ENCODE data around the gene MAP3K13.

MAP3K13 gene

DNA sequence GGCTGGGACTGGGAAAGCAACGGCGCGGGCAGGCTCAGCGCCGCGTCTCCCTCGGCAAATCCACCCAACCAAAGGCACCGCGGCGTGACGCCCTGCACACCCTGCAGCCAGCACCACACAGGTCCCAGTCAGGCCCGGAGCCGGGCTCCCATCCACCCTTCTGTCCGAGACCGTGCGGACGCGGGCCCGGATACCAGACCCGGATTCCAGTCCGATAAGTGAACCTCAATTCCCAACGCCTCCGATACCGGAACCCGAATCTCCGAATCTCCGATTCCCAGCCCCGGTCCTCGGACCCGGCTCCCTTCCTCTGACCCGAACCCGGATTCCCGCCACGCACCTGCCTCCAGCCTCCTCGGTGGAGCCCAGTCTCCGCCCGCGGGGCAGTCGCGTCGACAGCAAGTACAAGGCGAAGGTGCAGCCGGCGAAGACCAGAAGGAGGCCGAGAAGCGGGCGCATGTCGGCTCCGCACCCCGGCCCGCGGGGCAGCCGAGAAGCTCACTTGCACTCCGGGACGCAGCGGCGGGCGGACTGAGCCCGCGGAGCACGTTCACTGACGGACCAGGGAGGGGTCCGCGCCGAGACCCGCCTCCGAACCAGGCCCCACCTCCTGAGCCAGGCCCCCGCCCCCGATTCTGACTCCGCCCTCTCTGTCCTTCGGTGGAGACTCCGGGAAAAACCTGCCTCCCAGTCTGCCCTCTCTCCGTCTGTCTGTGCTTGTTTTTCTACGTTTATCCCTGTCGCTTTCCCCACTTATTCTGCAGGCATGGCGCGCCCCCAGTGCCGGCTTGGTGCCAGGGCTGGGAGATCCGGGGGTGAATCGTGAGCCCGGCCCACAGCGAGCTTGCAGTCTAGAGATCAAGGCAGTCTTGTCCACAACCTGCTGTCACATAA is 135.8 kb downstream of the MAP3K13 start, which contains the start of gene TMEM41A:
Gene TMEM41A (minus strand): TSS at position 533 of the 894 bp plus-strand sequence. CDS start 74 bp downstream, at position 459.
- peak; percentile 89 for DNase-seq (ENCODE audit: low read depth, low spot score)
- in situ Hi-C loops (cut with HindIII; ENCODE audit: low sequenced_read_pairs) = no loop called here
- H3K4me3 ChIP-seq (ENCODE audit: low read depth, low read length) = peak within 1 kb of the TSS; percentile 95
- TF ChIP-seq, protein P1, sequence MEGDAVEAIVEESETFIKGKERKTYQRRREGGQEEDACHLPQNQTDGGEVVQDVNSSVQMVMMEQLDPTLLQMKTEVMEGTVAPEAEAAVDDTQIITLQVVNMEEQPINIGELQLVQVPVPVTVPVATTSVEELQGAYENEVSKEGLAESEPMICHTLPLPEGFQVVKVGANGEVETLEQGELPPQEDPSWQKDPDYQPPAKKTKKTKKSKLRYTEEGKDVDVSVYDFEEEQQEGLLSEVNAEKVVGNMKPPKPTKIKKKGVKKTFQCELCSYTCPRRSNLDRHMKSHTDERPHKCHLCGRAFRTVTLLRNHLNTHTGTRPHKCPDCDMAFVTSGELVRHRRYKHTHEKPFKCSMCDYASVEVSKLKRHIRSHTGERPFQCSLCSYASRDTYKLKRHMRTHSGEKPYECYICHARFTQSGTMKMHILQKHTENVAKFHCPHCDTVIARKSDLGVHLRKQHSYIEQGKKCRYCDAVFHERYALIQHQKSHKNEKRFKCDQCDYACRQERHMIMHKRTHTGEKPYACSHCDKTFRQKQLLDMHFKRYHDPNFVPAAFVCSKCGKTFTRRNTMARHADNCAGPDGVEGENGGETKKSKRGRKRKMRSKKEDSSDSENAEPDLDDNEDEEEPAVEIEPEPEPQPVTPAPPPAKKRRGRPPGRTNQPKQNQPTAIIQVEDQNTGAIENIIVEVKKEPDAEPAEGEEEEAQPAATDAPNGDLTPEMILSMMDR (IDR thresholded peaks at IDR 0.05; ENCODE audit: low read depth, low read length) = no peak

DNA sequence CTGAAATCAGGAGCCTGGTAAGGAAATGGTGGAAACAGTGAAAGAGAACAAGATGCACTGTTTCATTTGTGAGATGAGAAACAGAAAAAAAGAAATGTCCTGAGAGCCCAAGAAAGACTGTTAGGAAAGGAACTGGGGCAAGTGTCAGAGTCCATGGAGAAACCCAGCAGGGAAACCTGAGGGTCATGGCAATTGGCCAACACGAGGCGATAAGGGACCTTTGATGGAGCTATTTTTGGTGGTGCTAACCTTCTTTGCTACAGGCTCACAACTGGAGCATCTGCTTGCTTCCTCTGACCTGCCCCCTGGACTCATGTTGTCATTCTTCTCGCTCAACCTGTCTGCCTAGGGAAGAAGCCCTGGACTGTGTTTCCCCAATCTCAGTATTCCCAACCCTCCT is 140.1 kb downstream of the MAP3K13 start:
- no peak for DNase-seq (ENCODE audit: low read depth, low spot score)
- in situ Hi-C loops (cut with HindIII; ENCODE audit: low sequenced_read_pairs) = no loop called here
- TF ChIP-seq, protein P1 (IDR thresholded peaks at IDR 0.05; ENCODE audit: low read depth, low read length) = no peak
- no peak overlapping the region for H3K4me3 ChIP-seq (ENCODE audit: low read depth, low read length)

DNA sequence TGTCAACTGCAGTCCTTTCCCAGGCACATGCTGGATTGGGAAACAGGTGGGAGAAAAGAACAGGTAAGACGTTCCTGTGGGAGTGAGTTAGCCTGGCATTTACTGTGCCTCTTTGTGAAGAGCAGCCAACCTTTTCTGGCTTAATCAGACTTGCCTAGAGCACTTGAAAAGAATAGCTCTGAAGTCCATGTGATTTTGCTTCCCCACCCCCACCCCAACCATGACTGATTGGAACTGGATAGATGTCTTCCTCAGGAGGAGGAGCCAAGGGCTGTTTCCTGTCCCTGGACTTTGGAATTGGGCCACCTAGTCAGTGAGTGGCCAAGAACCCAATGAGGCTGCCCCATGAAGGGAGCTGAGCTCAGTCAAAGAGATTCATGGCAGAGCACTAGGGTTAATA is 140.6 kb downstream of the MAP3K13 start:
- no peak for DNase-seq (ENCODE audit: low read depth, low spot score)
- in situ Hi-C loops (cut with HindIII; ENCODE audit: low sequenced_read_pairs) = no loop called here
- no peak overlapping the region for H3K4me3 ChIP-seq (ENCODE audit: low read depth, low read length)
- TF ChIP-seq, protein P1 (IDR thresholded peaks at IDR 0.05; ENCODE audit: low read depth, low read length) = no peak

DNA sequence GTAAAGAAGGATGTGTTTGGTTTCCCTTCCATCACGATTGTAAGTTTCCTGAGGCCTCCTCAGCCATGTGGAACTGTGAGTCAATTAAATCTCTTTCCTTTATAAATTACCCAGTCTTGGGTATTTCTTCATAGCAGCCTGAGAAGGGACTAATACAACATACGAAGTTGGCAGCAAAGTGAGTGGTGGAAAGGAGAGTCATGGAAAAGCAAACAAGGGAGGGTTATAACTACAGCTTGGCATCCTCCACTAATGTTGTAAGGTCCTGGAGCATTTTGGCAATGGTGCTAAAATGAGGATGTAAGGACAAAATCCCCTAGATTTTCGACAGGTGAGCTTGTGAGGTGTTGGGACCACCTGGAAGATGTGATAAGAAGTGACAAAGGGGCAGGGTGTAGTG is 141.7 kb downstream of the MAP3K13 start:
- no peak for DNase-seq (ENCODE audit: low read depth, low spot score)
- in situ Hi-C loops (cut with HindIII; ENCODE audit: low sequenced_read_pairs) = no loop called here
- no peak overlapping the region for H3K4me3 ChIP-seq (ENCODE audit: low read depth, low read length)
- TF ChIP-seq, protein P1 (IDR thresholded peaks at IDR 0.05; ENCODE audit: low read depth, low read length) = no peak

DNA sequence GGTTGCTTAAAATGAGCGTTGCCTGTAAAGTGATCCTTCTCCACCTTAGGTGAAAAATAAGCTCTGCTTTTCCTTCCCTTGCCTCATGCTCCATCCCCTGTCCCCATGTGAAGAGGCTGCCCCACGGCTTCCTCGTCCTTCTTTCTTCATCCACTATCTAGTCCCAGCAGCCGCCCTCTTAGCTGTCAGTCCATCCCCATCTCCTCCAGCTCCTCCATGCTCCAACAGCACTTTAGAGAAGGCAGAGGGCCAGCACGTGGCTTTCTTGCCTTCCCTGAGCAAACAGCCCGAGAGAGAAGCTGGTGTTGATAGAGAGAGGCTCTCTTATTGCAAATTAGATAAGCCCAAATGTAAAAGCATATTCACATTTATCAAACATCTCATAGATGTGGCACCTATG is 144.9 kb downstream of the MAP3K13 start:
- TF ChIP-seq, protein P1 (IDR thresholded peaks at IDR 0.05; ENCODE audit: low read depth, low read length) = no peak
- no peak for DNase-seq (ENCODE audit: low read depth, low spot score)
- no peak overlapping the region for H3K4me3 ChIP-seq (ENCODE audit: low read depth, low read length)
- in situ Hi-C loops (cut with HindIII; ENCODE audit: low sequenced_read_pairs) = no loop called here

DNA sequence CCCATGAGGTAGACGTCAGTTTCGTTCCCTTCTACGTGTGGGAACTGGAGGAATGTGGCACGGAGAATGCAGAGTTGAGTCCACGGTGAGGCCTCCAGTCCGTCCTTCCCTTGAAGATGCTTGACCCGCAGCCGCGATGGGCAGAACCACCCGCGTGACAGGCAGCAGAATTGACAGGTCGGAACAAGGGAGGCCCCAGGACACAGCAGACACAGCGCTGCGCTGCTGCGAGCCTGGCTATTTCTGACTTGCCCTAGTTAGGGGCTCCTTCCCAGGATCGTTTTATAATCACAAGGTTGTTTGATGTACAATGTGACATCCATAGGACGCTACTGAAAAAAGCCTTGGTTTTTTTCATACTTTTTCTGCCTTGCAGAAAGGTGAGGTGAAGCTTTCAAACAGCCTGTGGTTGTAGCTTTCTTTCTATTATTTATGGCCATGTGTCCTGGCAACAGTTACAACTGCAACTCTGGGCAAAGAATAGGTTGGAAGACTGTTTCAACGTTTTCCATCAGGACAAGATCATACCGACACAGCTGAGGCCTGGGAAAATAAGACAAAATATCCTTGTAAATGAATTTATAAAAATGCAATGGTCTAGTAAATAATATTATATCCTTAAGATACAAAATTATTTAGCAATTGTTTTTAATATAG is 145.5 kb downstream of the MAP3K13 start:
- no peak overlapping the region for H3K4me3 ChIP-seq (ENCODE audit: low read depth, low read length)
- in situ Hi-C loops (cut with HindIII; ENCODE audit: low sequenced_read_pairs) = no loop called here
- TF ChIP-seq, protein P1 (IDR thresholded peaks at IDR 0.05; ENCODE audit: low read depth, low read length) = no peak
- no peak for DNase-seq (ENCODE audit: low read depth, low spot score)

Data from astrocyte of the spinal cord (primary cell).